ENCODE results near the gene PRKCE. TPM values are rescaled to one million over a fixed set of nuclear protein-coding genes. Genes with fewer than 3 reads are reported as not detected.

Gene PRKCE
- total RNA-seq, 6 experiments from 2014 or later: 5.2 to 18.8 (median 11.0) TPM

GRCh38 chr2:45808294-45808800 lies 156.9 kb downstream of the PRKCE start:
- no peak for DNase-seq
- Histone ChIP-seq H3K4me1 (no peaks in the 10 kb centered on the region), H3K27me3 (no peaks in the 10 kb centered on the region), H3K9me3 (no peaks in the 10 kb centered on the region), H3K4me3 (no peak overlapping the region), H3K27ac (no peak overlapping the region), H3K36me3 (no peaks in the 10 kb centered on the region)
- WGBS (ENCODE audit: insufficient coverage, low coverage, low lambda C conversion rate, missing lambda C conversion rate): 84% methylated on average over 3 of the region's 4 CpGs
- intact Hi-C loops (cut with DNase I): no loop called here
- TF ChIP-seq POLR2A (IDR thresholded peaks at IDR 0.05): no peak
- TF ChIP-seq, protein P1, sequence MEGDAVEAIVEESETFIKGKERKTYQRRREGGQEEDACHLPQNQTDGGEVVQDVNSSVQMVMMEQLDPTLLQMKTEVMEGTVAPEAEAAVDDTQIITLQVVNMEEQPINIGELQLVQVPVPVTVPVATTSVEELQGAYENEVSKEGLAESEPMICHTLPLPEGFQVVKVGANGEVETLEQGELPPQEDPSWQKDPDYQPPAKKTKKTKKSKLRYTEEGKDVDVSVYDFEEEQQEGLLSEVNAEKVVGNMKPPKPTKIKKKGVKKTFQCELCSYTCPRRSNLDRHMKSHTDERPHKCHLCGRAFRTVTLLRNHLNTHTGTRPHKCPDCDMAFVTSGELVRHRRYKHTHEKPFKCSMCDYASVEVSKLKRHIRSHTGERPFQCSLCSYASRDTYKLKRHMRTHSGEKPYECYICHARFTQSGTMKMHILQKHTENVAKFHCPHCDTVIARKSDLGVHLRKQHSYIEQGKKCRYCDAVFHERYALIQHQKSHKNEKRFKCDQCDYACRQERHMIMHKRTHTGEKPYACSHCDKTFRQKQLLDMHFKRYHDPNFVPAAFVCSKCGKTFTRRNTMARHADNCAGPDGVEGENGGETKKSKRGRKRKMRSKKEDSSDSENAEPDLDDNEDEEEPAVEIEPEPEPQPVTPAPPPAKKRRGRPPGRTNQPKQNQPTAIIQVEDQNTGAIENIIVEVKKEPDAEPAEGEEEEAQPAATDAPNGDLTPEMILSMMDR (IDR thresholded peaks at IDR 0.05): no peak
- ATAC-seq: no peak

DNA sequence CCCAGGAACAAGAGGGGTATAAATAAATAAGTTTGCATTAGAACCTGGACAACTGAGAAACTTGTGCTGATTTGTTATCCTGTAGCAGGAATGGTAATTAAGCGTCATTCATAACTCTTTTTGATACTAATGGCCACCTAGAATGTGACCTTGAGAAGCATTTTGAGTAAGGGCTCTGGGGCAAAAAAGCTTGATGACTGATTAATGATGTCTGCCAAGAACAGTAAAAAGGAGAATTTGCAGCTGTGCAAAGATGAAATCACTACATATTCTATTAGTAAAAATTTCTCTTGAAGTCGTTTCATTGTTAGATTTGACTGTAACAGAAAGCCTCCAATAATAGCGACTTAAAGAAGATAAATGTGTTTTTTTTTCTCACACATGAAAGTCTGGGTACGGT lies 157.7 kb downstream of the PRKCE start:
- Histone ChIP-seq H3K4me1 (no peaks in the 10 kb centered on the region), H3K4me3 (no peak overlapping the region), H3K9me3 (no peaks in the 10 kb centered on the region), H3K27me3 (no peaks in the 10 kb centered on the region), H3K27ac (no peak overlapping the region), H3K36me3 (no peaks in the 10 kb centered on the region)
- no peak for ATAC-seq
- TF ChIP-seq, protein P1 (IDR thresholded peaks at IDR 0.05): no peak
- no peak for TF ChIP-seq POLR2A (IDR thresholded peaks at IDR 0.05)
- DNase-seq: no peak
- intact Hi-C loops (cut with DNase I): no loop called here
- 80% methylated on average over 4 of the region's 4 CpGs for WGBS (ENCODE audit: insufficient coverage, low coverage, low lambda C conversion rate, missing lambda C conversion rate)

DNA sequence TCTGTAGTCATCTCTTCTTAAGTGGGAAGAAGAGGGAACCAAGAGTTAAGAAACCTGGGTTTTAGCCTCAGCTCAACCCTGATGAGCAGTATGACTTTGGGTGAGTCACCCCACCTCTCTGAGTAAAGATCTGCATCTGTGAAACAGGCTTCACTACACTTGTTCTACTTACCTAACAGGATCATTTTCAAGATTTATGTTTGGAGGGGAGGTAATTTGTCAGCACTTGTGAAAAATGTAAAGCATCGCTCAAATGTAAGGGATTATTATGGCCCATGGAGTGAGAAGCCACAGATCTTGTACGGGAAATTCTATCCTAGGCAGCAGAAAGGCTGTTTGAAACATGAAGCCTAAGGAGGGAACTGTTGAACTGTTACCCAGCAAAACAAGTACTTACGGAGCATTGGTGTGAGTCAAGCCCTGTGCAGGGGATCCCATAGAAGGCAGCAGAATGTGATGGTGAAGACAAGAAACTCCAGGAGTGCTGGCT lies 160.6 kb downstream of the PRKCE start:
- intact Hi-C loops (cut with DNase I): no loop called here
- WGBS (ENCODE audit: insufficient coverage, low coverage, low lambda C conversion rate, missing lambda C conversion rate): 93% methylated on average over 2 of the region's 3 CpGs

GRCh38 chr2:45813003-45813941 lies 161.8 kb downstream of the PRKCE start:
- ATAC-seq (peak in 3 of 4 donors; percentile 21 to 63 (median 63)), DNase-seq (no peak)
- WGBS (ENCODE audit: insufficient coverage, low coverage, low lambda C conversion rate, missing lambda C conversion rate): 83% methylated on average over 10 of the region's 13 CpGs
- intact Hi-C loops (cut with DNase I): no loop called here
- no peaks in the 10 kb centered on the region for H3K27me3 ChIP-seq
- peaks cover 0 to 12% (median 0%) of the 10 kb centered on the region in 4 donors for H3K4me1 ChIP-seq
- H3K36me3 ChIP-seq: no peaks in the 10 kb centered on the region
- no peak overlapping the region for H3K4me3 ChIP-seq
- H3K9me3 ChIP-seq: no peaks in the 10 kb centered on the region
- no peak overlapping the region for H3K27ac ChIP-seq
- TF ChIP-seq, protein P1 (IDR thresholded peaks at IDR 0.05): no peak
- TF ChIP-seq POLR2A (IDR thresholded peaks at IDR 0.05): no peak

More for the DNA sequence above, 160.6 kb downstream of the PRKCE start:
- DNase-seq (no peak), ATAC-seq (no peak)
- H3K27me3 ChIP-seq: no peaks in the 10 kb centered on the region
- no peaks in the 10 kb centered on the region for H3K9me3 ChIP-seq
- no peak for TF ChIP-seq POLR2A (IDR thresholded peaks at IDR 0.05)
- TF ChIP-seq, protein P1 (IDR thresholded peaks at IDR 0.05): no peak
- peaks cover 0 to 12% (median 0%) of the 10 kb centered on the region in 4 donors for H3K4me1 ChIP-seq
- H3K27ac ChIP-seq: no peak overlapping the region
- no peaks in the 10 kb centered on the region for H3K36me3 ChIP-seq
- H3K4me3 ChIP-seq: no peak overlapping the region
